Breast epithelium (tissue), 3 donors: ENCODE measurements around the gene USH1G.
A peak's percentile ranks its signal among the peaks of the same experiment; 100 is the strongest.

Experiments used
- CTCF ChIP-seq, 3 donors: fragments of 450-650 bp; IDR thresholded peaks; one replicate each; pipeline ENCODE4 v1.5.1; 2016 to 2017; ENCODE audit warnings: antibody characterized with exemption in 3 of 3, mild to moderate bottlenecking in 3 of 3, moderate library complexity in 3 of 3
- POLR2A ChIP-seq: fragments of 450-650 bp; IDR thresholded peaks from one replicate; pipeline ENCODE4 v1.6.1; 2016; ENCODE audit warnings: antibody characterized with exemption, mild to moderate bottlenecking, moderate library complexity
- POLR2AphosphoS5 ChIP-seq, 3 donors: sonication (generic); formaldehyde crosslinking; IDR thresholded peaks; one replicate each; pipeline ENCODE4 v1.6.1; 2017; ENCODE audit warnings: antibody characterized with exemption in 3 of 3

- TF ChIP-seq CTCF (IDR thresholded peaks at IDR 0.05) (no peak), POLR2A (peak; percentile 16), POLR2AphosphoS5 (IDR thresholded peaks at IDR 0.05) (no peak)
Measured at GRCh38 chr17:74872313-74873036, 50.6 kb downstream of the USH1G start, which contains the start of gene FDXR.
